Upper lobe of left lung (tissue), 6 donors: ENCODE measurements around the gene TRAPPC2. TPM values are rescaled to one million over a fixed set of nuclear protein-coding genes. Genes with fewer than 3 reads are reported as not detected.

Experiments
- ATAC-seq, 2 donors: fragments of 200-7000 bp; cut with Tn5 transposase; one replicate each; pipeline ENCODE4 v1.9.1; 2022; ENCODE audit warnings: mild to moderate bottlenecking in 2 of 2, moderate library complexity in 2 of 2; ENCODE audit not compliant: low FRiP score in 2 of 2
- DNase-seq, 2 donors: peaks; one replicate each; pipeline ENCODE4 v3.0.0-alpha.2; 2019 to 2020
- H3K27ac ChIP-seq, 4 donors: fragments of 200-600 bp; sonication (generic); one replicate each; pipeline ENCODE4 v1.5.1; 2016 to 2019
- H3K27me3 ChIP-seq, 4 donors: fragments of 200-600 bp; sonication (generic); one replicate each; pipeline ENCODE4 v1.5.1; 2017 to 2019
- H3K36me3 ChIP-seq, 4 donors: fragments of 200-600 bp; sonication (generic); one replicate each; pipeline ENCODE4 v1.5.1; 2016 to 2019
- H3K4me1 ChIP-seq, 4 donors: fragments of 200-600 bp; sonication (generic); one replicate each; pipeline ENCODE4 v1.5.1; 2018 to 2019
- H3K4me3 ChIP-seq, 4 donors: fragments of 200-600 bp; sonication (generic); one replicate each; pipeline ENCODE4 v1.5.1; 2017 to 2019; ENCODE audit warnings: mild to moderate bottlenecking in 2 of 4, moderate library complexity in 1 of 4
- H3K9me3 ChIP-seq, 4 donors: fragments of 200-600 bp; sonication (generic); one replicate each; pipeline ENCODE4 v1.5.1; 2018 to 2019
- EP300 ChIP-seq, 4 donors: sonication (generic); formaldehyde crosslinking; IDR thresholded peaks; one replicate each; pipeline ENCODE4 v1.5.1; 2017; ENCODE audit warnings: antibody characterized with exemption in 4 of 4, control low read depth in 2 of 4
- POLR2A ChIP-seq, 4 donors: fragments of 450-650 bp; IDR thresholded peaks; one replicate each; pipeline ENCODE4 v1.5.1; 2016 to 2017; ENCODE audit warnings: antibody characterized with exemption in 4 of 4, mild to moderate bottlenecking in 2 of 4
- POLR2AphosphoS5 ChIP-seq, 2 donors: sonication (generic); formaldehyde crosslinking; IDR thresholded peaks; one replicate each; pipeline ENCODE4 v1.5.1; 2017; ENCODE audit warnings: antibody characterized with exemption in 2 of 2
- WGBS, 2 donors: methylation state at CpG; one replicate each; pipeline ENCODE4 v1.1.5; 2017 to 2018; 5-methylcytosine and 5-hydroxymethylcytosine counted together
- total RNA-seq, 6 donors: library from RNA; depleted of rRNA in 4 of 6; stranded (reverse); fragments of >200 nt in 4 of 6; gene quantifications; one replicate each; pipeline versions ENCODE4 v1.1.0 to v1.2.1, GENCODE V29; 2016 to 2021
- TF ChIP-seq, protein P1 (sequence below), 6 experiments: fragments of 450-650 bp in 4 of 6; fragments of 200-600 bp in 2 of 6; sonication (generic) in 2 of 6; IDR thresholded peaks; one replicate each; pipeline ENCODE4 v1.5.1; 2016 to 2019; ENCODE audit warnings: antibody characterized with exemption in 6 of 6
- donor health status: DM: no; HTN: no; CAD: no; lungs with moderate emphysema.
- donor health status: DM: no; HTN: yes; CAD: no; lungs with severe emphysema.

TRAPPC2 gene
- total RNA-seq, 6 donors from 2014 or later = 6.3 to 18.0 (median 12.7) TPM

DNA sequence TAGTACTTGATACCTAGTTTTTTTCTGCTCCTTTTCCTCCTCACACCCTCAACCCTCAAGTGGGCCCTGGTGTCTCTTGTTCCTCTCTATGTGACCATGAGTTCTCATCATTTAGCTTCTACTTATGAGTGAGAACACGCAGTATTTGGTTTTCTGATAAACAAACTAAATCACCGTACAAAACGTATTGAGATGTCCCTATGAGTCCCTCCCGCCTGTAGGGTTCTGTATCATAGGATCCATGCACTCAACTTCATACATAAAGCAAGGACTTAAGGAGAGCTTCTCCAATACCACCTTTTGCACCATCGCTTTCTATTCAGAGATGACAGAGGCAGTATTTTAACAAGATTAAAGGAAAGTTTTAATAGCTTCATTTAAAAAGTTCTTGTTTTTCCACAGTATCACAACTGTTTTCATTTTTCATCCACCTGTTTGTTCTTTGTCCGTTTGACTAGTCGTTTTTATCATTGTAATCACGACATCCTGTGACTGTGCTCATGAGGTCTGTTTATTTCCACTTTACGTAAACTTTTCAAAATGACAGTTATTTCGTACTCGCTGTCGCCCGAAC, 45.9 kb downstream of the TRAPPC2 start:
- TF ChIP-seq EP300 (IDR thresholded peaks at IDR 0.05) (no peak), POLR2AphosphoS5 (IDR thresholded peaks at IDR 0.05) (no peak), POLR2A (IDR thresholded peaks at IDR 0.05) (no peak)
- TF ChIP-seq, protein P1, sequence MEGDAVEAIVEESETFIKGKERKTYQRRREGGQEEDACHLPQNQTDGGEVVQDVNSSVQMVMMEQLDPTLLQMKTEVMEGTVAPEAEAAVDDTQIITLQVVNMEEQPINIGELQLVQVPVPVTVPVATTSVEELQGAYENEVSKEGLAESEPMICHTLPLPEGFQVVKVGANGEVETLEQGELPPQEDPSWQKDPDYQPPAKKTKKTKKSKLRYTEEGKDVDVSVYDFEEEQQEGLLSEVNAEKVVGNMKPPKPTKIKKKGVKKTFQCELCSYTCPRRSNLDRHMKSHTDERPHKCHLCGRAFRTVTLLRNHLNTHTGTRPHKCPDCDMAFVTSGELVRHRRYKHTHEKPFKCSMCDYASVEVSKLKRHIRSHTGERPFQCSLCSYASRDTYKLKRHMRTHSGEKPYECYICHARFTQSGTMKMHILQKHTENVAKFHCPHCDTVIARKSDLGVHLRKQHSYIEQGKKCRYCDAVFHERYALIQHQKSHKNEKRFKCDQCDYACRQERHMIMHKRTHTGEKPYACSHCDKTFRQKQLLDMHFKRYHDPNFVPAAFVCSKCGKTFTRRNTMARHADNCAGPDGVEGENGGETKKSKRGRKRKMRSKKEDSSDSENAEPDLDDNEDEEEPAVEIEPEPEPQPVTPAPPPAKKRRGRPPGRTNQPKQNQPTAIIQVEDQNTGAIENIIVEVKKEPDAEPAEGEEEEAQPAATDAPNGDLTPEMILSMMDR (IDR thresholded peaks at IDR 0.05) = no peak
- Histone ChIP-seq H3K27ac (peak overlapping the region; percentile 95 to 96 (median 96)), H3K27me3 (no peaks in the 10 kb centered on the region), H3K9me3 (no peaks in the 10 kb centered on the region), H3K36me3 (no peaks in the 10 kb centered on the region), H3K4me3 (peak overlapping the region in 3 of 4 donors; percentile 65 to 71 (median 67)), H3K4me1 (peaks cover 4 to 35% (median 7%) of the 10 kb centered on the region in 4 donors)
- 8 to 15% methylated on average over 12 to 13 of the region's 13 CpGs for WGBS, 2 donors
- DNase-seq (no peak), ATAC-seq (no peak)

- Histone ChIP-seq H3K4me3 (no peak overlapping the region), H3K9me3 (no peaks in the 10 kb centered on the region), H3K4me1 (peaks cover 0 to 29% (median 5%) of the 10 kb centered on the region in 4 donors), H3K27me3 (no peaks in the 10 kb centered on the region), H3K27ac (no peak overlapping the region), H3K36me3 (no peaks in the 10 kb centered on the region)
- 56 to 89% methylated on average over 1 of the region's 1 CpG for WGBS, 2 donors
- no peak for DNase-seq
- ATAC-seq = no peak
- TF ChIP-seq POLR2A (IDR thresholded peaks at IDR 0.05) (no peak), POLR2AphosphoS5 (IDR thresholded peaks at IDR 0.05) (no peak), EP300 (IDR thresholded peaks at IDR 0.05) (no peak)
- TF ChIP-seq, protein P1 (IDR thresholded peaks at IDR 0.05) = no peak
These were observed 47.2 kb downstream of the TRAPPC2 start for GRCh38 chrX:13687203-13687602.

DNA sequence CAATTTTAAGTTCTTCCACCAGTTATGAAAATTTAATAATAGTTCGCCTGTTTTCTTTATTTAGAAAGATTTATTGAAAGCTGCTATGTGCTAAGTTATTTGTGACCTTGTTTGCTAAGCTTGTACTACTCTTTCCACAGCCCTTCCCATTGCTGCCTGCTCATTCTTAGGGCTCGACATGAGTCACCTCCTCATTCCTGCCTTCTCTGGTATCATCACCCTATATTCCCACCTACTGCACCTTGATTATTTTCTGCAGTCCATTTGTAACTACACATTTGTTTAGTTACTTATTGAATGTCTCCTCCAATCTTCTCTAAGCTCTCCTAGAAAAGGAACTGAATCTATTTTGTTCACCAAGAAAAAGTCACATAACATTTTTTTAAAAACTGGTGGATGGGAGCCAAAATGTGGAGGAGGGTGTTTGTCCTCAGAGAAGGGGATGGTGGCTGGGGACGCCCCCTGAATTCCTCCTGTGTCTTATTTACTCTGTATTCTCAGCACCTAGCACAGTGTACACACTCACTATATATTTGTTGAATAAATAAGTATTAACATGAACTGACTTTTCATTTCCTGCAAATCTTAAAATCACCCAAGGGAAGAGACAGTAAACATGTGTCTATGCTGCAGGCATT, 49.2 kb downstream of the TRAPPC2 start:
- Histone ChIP-seq H3K27me3 (no peaks in the 10 kb centered on the region), H3K9me3 (no peaks in the 10 kb centered on the region), H3K4me3 (no peak overlapping the region), H3K4me1 (peaks cover 0 to 12% (median 0%) of the 10 kb centered on the region in 4 donors), H3K27ac (no peak overlapping the region), H3K36me3 (no peaks in the 10 kb centered on the region)
- 37 to 55% methylated on average over 3 of the region's 3 CpGs for WGBS, 2 donors
- no peak for ATAC-seq
- no peak for DNase-seq
- TF ChIP-seq EP300 (IDR thresholded peaks at IDR 0.05) (no peak), POLR2AphosphoS5 (IDR thresholded peaks at IDR 0.05) (no peak), POLR2A (IDR thresholded peaks at IDR 0.05) (no peak)
- TF ChIP-seq, protein P1 (IDR thresholded peaks at IDR 0.05) = no peak

GRCh38 chrX:13684361-13684760, 50.1 kb downstream of the TRAPPC2 start:
- no peaks in the 10 kb centered on the region for H3K27me3 ChIP-seq
- no peak overlapping the region for H3K27ac ChIP-seq
- no peak overlapping the region for H3K4me3 ChIP-seq
- no peaks in the 10 kb centered on the region for H3K36me3 ChIP-seq
- TF ChIP-seq POLR2A (IDR thresholded peaks at IDR 0.05) = no peak
- TF ChIP-seq EP300 (IDR thresholded peaks at IDR 0.05) = no peak
- TF ChIP-seq POLR2AphosphoS5 (IDR thresholded peaks at IDR 0.05) = no peak
- TF ChIP-seq, protein P1 (IDR thresholded peaks at IDR 0.05) = no peak
- ATAC-seq (no peak), DNase-seq (no peak)
- 73 to 90% methylated on average over 4 of the region's 4 CpGs for WGBS, 2 donors
- H3K4me1 ChIP-seq = peaks cover 0 to 10% (median 0%) of the 10 kb centered on the region in 4 donors
- no peaks in the 10 kb centered on the region for H3K9me3 ChIP-seq
